ENCODE data around the gene SPATS2. TPM values are rescaled to one million over a fixed set of nuclear protein-coding genes. Genes with fewer than 3 reads are reported as not detected.

The SPATS2 gene
- 99.1 and 102 TPM in 2 replicates for total RNA-seq (2013; cell fraction: nucleolus; rRNA removed)
- total RNA-seq (2014; rRNA removed) (17.2 and 23.0 TPM in 2 replicates), total RNA-seq (2014; rRNA removed; fragmentation: Illumina TruSeq; extraction: Trizol) (29.6 and 30.0 TPM in 2 replicates), total RNA-seq (2021) (22.7 and 26.2 TPM in 2 replicates), polyA plus RNA-seq (2011; rRNA removed) (54.2 and 76.7 TPM in 2 replicates), polyA plus RNA-seq (2014; fragmentation: Illumina TruSeq; extraction: Trizol) (36.0 and 39.8 TPM in 2 replicates), polyA plus RNA-seq (2014; fragmentation: Nextera tagmentation; extraction: Ambion mirVana) (10 to 100 TPM in 1 of 2 experiments, 1 to 10 TPM in 1; 9.0 to 12.9 TPM), polyA plus RNA-seq (2014; rRNA removed) (25.2 TPM in 2 replicates), polyA plus RNA-seq (2016; fragmentation: Nextera tagmentation; extraction: Ambion mirVana) (10 to 100 TPM; 28.8 to 36.9 TPM), polyA minus RNA-seq (2011; rRNA and poly(A)+ RNA removed) (73.0 and 74.3 TPM in 2 replicates), Bru-seq, nascent RNA (percentile 89 among the genes with signal in this experiment), BruChase-seq, experiment 1, labeled RNA remaining after a 6-hour chase (percentile 91 among the genes with signal in this experiment), BruChase-seq, experiment 2, labeled RNA remaining after a 2-hour chase (percentile 87 among the genes with signal in this experiment)
- polyA plus RNA-seq (2011; ENCODE audit: low read depth): 24.7 TPM
- polyA plus RNA-seq (2011; cell fraction: cytosol; rRNA removed): 45.9 and 58.8 TPM in 2 replicates
- polyA plus RNA-seq (2011; cell fraction: nucleus; rRNA removed): 29.2 and 32.2 TPM in 2 replicates
- 26.5 and 28.7 TPM in 2 replicates for polyA plus RNA-seq (2012)
- polyA minus RNA-seq (2011; cell fraction: cytosol; rRNA and poly(A)+ RNA removed): 31.5 and 40.1 TPM in 2 replicates
- 26.4 and 37.9 TPM in 2 replicates for polyA minus RNA-seq (2011; cell fraction: nucleus; rRNA and poly(A)+ RNA removed)
- long read RNA-seq, experiment 1, transcript SPATS2-222 (14 exons, 2,993 nt): major isoform, 5 of 16 reads
- long read RNA-seq, experiment 1, partial matches to known transcripts: 1 of 16 reads
- long read RNA-seq, experiment 1, other reads (novel, unspliced or antisense): 6 of 16 reads
- long read RNA-seq, experiment 2, transcript SPATS2-222 (14 exons, 2,993 nt): major isoform, 6 of 41 reads
- long read RNA-seq, experiment 2, transcript SPATS2-213 (5 exons, 1,061 nt): minor isoform, 5 of 41 reads
- long read RNA-seq, experiment 2, partial matches to known transcripts: 11 of 41 reads
- long read RNA-seq, experiment 2, other reads (novel, unspliced or antisense): 14 of 41 reads

- Histone ChIP-seq H3K9ac (ENCODE audit: control insufficient read depth, insufficient read depth, low read length) (peak within 1 kb of the TSS; percentile 97), H3K36me3 (ENCODE audit: control insufficient read depth in 2 of 2, insufficient read depth in 2 of 2, low read length in 1 of 2) (peaks cover 0 to 5% of the 10 kb centered on the region in 2 experiments; a peak in 1 of 4 replicates), H3K4me2 (ENCODE audit: control insufficient read depth, insufficient read depth) (peak within 1 kb of the TSS; percentile 97), H3K27ac (ENCODE audit: control insufficient read depth, insufficient read depth) (peak within 1 kb of the TSS; percentile 97), H3K27me3 (replicated peaks in 1 of 2; ENCODE audit: control insufficient read depth in 2 of 2, insufficient read depth in 2 of 2, low read length in 1 of 2) (no peaks in the 10 kb centered on the region), H2AFZ (ENCODE audit: control insufficient read depth, low read depth, low read length) (peak within 1 kb of the TSS; percentile 96), H4K20me1 (ENCODE audit: control insufficient read depth, insufficient read depth) (no peaks in the 10 kb centered on the region), H3K4me1 (ENCODE audit: control insufficient read depth, insufficient read depth, low read length) (peaks cover 16% of the 10 kb centered on the region), H3K4me3 (peak within 1 kb of the TSS; percentile 89), H3K79me2 (ENCODE audit: control insufficient read depth, insufficient read depth, low read length) (peaks cover 67% of the 10 kb centered on the region), H3K9me3 (replicated peaks; ENCODE audit: control insufficient read depth, insufficient read depth, low read length) (no peaks in the 10 kb centered on the region)
- peak; percentile 31 for FAIRE-seq
- peak; percentile 12 for ATAC-seq
- DNase-seq (ENCODE audit: low read depth, low spot score): no peak
- intact Hi-C loops (cut with micrococcal nuclease; ENCODE audit: unreplicated experiment): loop anchor here (2.0 to 5.0 kb wide), 3 partner anchors 61 to 340 kb away; partner anchors contain the start of gene FMNL3
- POLR2A ChIA-PET: interaction anchor here (0.6 to 3.3 kb wide), 23 partner anchors 9 to 1262 kb away, joined by 3 to 30 read pairs (median 4); partner anchors contain the start of genes DNAJC22, PRPF40B, TMBIM6 and TROAP
- TSS peak; percentile 69 for BruUV-seq (replicated peaks)
- SMC1A ChIA-PET (ENCODE audit: uncharacterized antibody, unreplicated experiment): interaction anchor here (1.0 to 25.7 kb wide), 7 partner anchors 8 to 146 kb away, joined by 3 to 740 read pairs (median 6); no protein-coding TSS in a partner anchor
- in situ Hi-C loops (cut with MboI): no loop called here
- RAD21 ChIA-PET (ENCODE audit: unreplicated experiment): interaction anchor here (0.7 to 5.5 kb wide), 29 partner anchors 8 to 337 kb away, joined by 3 to 33 read pairs (median 4); partner anchors contain the start of genes TROAP and TUBA1B
- CTCF ChIA-PET: interaction anchor here (0.6 to 18.7 kb wide), 19 partner anchors 8 to 382 kb away, joined by 3 to 712 read pairs (median 3); partner anchors contain the start of gene DNAJC22
- WGBS (ENCODE audit: insufficient coverage, insufficient replicate concordance, low lambda C conversion rate, missing lambda C conversion rate): 1% methylated on average over 33 of the region's 52 CpGs
- 0 out of 4 replicates have a peak, but pooled peaks of 1 of the 2 experiments have one; percentile 13 for TF ChIP-seq EP300 (IDR thresholded peaks at IDR 0.05; ENCODE audit: borderline replicate concordance in 1 of 2, control insufficient read depth in 1 of 2, low read depth in 2 of 2, low read length in 2 of 2)
- no peak for TF ChIP-seq ETV6 (conservative IDR thresholded peaks at IDR 0.05 in 1 of 2, IDR thresholded peaks at IDR 0.05 in 1 of 2; ENCODE audit: borderline replicate concordance in 1 of 2, low read depth in 1 of 2)
- no peak for TF ChIP-seq BCL11A (IDR thresholded peaks at IDR 0.05; ENCODE audit: low read depth, low read length)
- TF ChIP-seq MYB (IDR thresholded peaks at IDR 0.05; ENCODE audit: borderline replicate concordance, low read depth, low read length): no peak
- TF ChIP-seq, protein P1, sequence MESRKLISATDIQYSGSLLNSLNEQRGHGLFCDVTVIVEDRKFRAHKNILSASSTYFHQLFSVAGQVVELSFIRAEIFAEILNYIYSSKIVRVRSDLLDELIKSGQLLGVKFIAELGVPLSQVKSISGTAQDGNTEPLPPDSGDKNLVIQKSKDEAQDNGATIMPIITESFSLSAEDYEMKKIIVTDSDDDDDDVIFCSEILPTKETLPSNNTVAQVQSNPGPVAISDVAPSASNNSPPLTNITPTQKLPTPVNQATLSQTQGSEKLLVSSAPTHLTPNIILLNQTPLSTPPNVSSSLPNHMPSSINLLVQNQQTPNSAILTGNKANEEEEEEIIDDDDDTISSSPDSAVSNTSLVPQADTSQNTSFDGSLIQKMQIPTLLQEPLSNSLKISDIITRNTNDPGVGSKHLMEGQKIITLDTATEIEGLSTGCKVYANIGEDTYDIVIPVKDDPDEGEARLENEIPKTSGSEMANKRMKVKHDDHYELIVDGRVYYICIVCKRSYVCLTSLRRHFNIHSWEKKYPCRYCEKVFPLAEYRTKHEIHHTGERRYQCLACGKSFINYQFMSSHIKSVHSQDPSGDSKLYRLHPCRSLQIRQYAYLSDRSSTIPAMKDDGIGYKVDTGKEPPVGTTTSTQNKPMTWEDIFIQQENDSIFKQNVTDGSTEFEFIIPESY (IDR thresholded peaks at IDR 0.05): no peak
- no peak for TF ChIP-seq POLR2AphosphoS2 (IDR thresholded peaks at IDR 0.05; ENCODE audit: low read depth, low read length)
- no peak for TF ChIP-seq FOXK2 (IDR thresholded peaks at IDR 0.05)
- TF ChIP-seq EZH2 (IDR thresholded peaks at IDR 0.05; ENCODE audit: borderline replicate concordance, control insufficient read depth, low read depth, low read length): no peak
- TF ChIP-seq SRF (IDR thresholded peaks at IDR 0.05; ENCODE audit: low read depth in 2 of 2, low read length in 2 of 2): 0 out of 4 replicates have a peak, but pooled peaks of 1 of the 2 experiments have one; percentile 19
- TF ChIP-seq HDGF (IDR thresholded peaks at IDR 0.05): no peak
- 0 out of 3 replicates have a peak, but pooled peaks have one; percentile 1 for TF ChIP-seq POU2F2 (IDR thresholded peaks at IDR 0.05; ENCODE audit: borderline replicate concordance, low read depth, low read length)
Measured at GRCh38 chr12:49367381-49368239, at the start of gene SPATS2. TSS of gene SPATS2 (plus strand) at chr12:49367462. CDS start at chr12:49461013, 93,551 bp downstream.
